NCI-H1436 treated with DMSO at 0.1 percent for 48 hours (cell line): ENCODE results near the gene RTF2.

Experiments
- DNase-seq: peaks from one replicate; lab custom pipeline; 2025; lab: John Stamatoyannopoulos, UW

RTF2 gene

GRCh38 chr20:56468316-56469076, at the start of gene RTF2:
RTF2 (plus strand) TSS chr20:56468627; CDS start chr20:56468698, 71 bp downstream.
- peak; percentile 16 for DNase-seq

- DNase-seq: no peak
Observed at GRCh38 chr20:56420028-56420427, 48.4 kb upstream of the RTF2 start.

- DNase-seq: no peak
Observed at GRCh38 chr20:56420940-56421688, 47.3 kb upstream of the RTF2 start.

GRCh38 chr20:56422076-56422823, 46.2 kb upstream of the RTF2 start:
- no peak for DNase-seq

- no peak for DNase-seq
Observed at GRCh38 chr20:56422824-56423189, 45.6 kb upstream of the RTF2 start.

GRCh38 chr20:56423211-56423610, 45.2 kb upstream of the RTF2 start:
- DNase-seq: no peak

- no peak for DNase-seq
Observed at GRCh38 chr20:56423886-56424285, 44.5 kb upstream of the RTF2 start.

GRCh38 chr20:56424931-56425330, 43.5 kb upstream of the RTF2 start:
- DNase-seq: no peak

GRCh38 chr20:56426026-56426425, 42.4 kb upstream of the RTF2 start:
- no peak for DNase-seq

- DNase-seq: no peak
Observed at GRCh38 chr20:56426926-56427325, 41.5 kb upstream of the RTF2 start.

GRCh38 chr20:56427797-56428196, 40.6 kb upstream of the RTF2 start:
- no peak for DNase-seq

- DNase-seq: no peak
Observed at GRCh38 chr20:56428410-56428809, 40.0 kb upstream of the RTF2 start.

GRCh38 chr20:56428881-56429280, 39.5 kb upstream of the RTF2 start:
- DNase-seq: no peak

GRCh38 chr20:56429502-56429901, 38.9 kb upstream of the RTF2 start:
- DNase-seq: no peak

GRCh38 chr20:56429941-56430340, 38.5 kb upstream of the RTF2 start:
- no peak for DNase-seq

GRCh38 chr20:56430461-56430860, 38.0 kb upstream of the RTF2 start:
- DNase-seq: no peak

- no peak for DNase-seq
Observed at GRCh38 chr20:56430957-56431356, 37.5 kb upstream of the RTF2 start.

- DNase-seq: no peak
Observed at GRCh38 chr20:56431471-56431870, 37.0 kb upstream of the RTF2 start.

GRCh38 chr20:56433221-56433879, 35.1 kb upstream of the RTF2 start:
- no peak for DNase-seq

GRCh38 chr20:56433880-56434255, 34.6 kb upstream of the RTF2 start:
- no peak for DNase-seq

GRCh38 chr20:56437196-56437960, 31.0 kb upstream of the RTF2 start:
- no peak for DNase-seq

GRCh38 chr20:56438284-56438683, 30.1 kb upstream of the RTF2 start:
- DNase-seq: no peak
